ENCODE measurements around the gene XPO6.
"Not testable (repeated sequence)": the region's sequence is repeated elsewhere in the genome, so short reads cannot be mapped to it uniquely, and the experiment has no call there.

Gene XPO6

DNA sequence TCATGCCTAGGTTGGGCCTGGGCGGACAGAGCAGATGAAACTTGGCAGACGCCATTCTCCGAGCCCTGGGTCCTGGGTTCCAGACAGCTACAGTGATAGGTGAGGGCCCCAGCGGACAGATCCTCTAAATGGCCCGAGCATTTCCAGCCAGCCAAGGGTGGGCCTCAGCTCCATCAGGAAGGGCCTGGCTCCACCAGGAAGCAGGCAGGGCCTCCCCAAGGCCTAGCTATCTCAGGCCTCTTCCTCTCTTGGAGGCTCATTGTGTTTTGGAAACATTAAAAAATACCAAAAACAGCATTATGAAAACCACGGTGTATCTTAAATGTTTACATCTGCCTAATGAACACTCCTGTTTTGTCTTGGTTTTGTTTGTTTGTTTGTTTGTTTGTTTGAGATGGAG, 42.4 kb upstream of the XPO6 start:
- no peak overlapping the region for H3K4me3 ChIP-seq (ENCODE audit: low read length)
- TF ChIP-seq, protein P1, sequence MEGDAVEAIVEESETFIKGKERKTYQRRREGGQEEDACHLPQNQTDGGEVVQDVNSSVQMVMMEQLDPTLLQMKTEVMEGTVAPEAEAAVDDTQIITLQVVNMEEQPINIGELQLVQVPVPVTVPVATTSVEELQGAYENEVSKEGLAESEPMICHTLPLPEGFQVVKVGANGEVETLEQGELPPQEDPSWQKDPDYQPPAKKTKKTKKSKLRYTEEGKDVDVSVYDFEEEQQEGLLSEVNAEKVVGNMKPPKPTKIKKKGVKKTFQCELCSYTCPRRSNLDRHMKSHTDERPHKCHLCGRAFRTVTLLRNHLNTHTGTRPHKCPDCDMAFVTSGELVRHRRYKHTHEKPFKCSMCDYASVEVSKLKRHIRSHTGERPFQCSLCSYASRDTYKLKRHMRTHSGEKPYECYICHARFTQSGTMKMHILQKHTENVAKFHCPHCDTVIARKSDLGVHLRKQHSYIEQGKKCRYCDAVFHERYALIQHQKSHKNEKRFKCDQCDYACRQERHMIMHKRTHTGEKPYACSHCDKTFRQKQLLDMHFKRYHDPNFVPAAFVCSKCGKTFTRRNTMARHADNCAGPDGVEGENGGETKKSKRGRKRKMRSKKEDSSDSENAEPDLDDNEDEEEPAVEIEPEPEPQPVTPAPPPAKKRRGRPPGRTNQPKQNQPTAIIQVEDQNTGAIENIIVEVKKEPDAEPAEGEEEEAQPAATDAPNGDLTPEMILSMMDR (conservative IDR thresholded peaks at IDR 0.05; ENCODE audit: low read length): no peak
- no peak for DNase-seq (ENCODE audit: low read depth)

- TF ChIP-seq, protein P1 (conservative IDR thresholded peaks at IDR 0.05; ENCODE audit: low read length): no peak
- H3K4me3 ChIP-seq (ENCODE audit: low read length): no peak overlapping the region
- DNase-seq (ENCODE audit: low read depth): no peak
Observed at GRCh38 chr16:28250999-28251398, 39.2 kb upstream of the XPO6 start.

GRCh38 chr16:28249483-28249882, 37.7 kb upstream of the XPO6 start:
- H3K4me3 ChIP-seq (ENCODE audit: low read length): not testable (repeated sequence)

DNA sequence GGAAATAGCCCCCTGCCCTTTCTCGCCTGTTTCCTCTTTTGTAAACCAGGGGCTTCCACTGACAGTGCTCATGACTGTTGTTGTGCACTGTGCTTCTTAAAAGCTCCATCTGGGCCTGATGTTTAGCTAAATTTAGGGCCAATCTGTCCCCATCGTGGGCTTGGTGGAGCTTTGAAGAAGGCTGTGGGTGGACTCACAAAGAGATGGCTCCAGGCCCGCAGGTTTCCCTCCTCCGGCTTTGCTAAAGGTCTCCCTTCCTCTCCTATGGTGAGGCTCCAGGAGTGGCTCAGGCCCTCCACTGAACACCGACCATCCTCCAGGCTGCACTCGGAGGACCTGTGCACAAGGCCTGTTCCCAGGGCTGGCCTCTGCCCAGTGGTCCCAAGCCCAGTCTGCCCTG, 30.2 kb upstream of the XPO6 start:
- TF ChIP-seq, protein P1 (conservative IDR thresholded peaks at IDR 0.05; ENCODE audit: low read length): no peak
- H3K4me3 ChIP-seq (ENCODE audit: low read length): no peak overlapping the region
- DNase-seq (ENCODE audit: low read depth): no peak

More at GRCh38 chr16:28249483-28249882, 37.7 kb upstream of the XPO6 start:
- not testable (repeated sequence) for DNase-seq (ENCODE audit: low read depth)

GRCh38 chr16:28237754-28238357, 26.1 kb upstream of the XPO6 start:
- no peak overlapping the region for H3K4me3 ChIP-seq (ENCODE audit: low read length)
- TF ChIP-seq, protein P1 (conservative IDR thresholded peaks at IDR 0.05; ENCODE audit: low read length): no peak
- DNase-seq (ENCODE audit: low read depth): no peak

- H3K4me3 ChIP-seq (ENCODE audit: low read length): no peak overlapping the region
- TF ChIP-seq, protein P1 (conservative IDR thresholded peaks at IDR 0.05; ENCODE audit: low read length): no peak
Observed at GRCh38 chr16:28231763-28232162, 20.0 kb upstream of the XPO6 start.

DNA sequence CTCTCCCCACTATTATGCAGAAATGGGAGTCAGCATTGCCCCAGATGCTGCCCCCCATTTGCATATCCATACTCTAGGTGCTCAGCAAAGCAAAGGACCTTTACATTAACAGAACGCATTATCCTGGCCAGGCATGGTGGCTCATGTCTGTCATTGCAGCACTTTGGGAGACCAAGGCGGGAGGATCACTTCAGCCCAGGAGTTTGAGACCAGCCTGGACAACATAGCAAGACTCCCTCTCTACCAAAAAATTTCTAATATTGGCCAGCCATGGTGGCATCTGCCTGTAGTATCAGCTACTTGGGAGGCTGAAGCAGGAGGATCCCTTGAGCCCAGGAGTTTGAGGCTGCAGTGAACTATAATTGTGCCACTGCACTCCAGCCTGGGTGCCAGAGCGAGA, 12.1 kb upstream of the XPO6 start:
- not testable (repeated sequence) for DNase-seq (ENCODE audit: low read depth); H3K4me3 ChIP-seq (ENCODE audit: low read length)

More at GRCh38 chr16:28231763-28232162, 20.0 kb upstream of the XPO6 start:
- peak; percentile 30 for DNase-seq (ENCODE audit: low read depth)

GRCh38 chr16:28219777-28220176, 8.0 kb upstream of the XPO6 start:
- not testable (repeated sequence) for DNase-seq (ENCODE audit: low read depth); H3K4me3 ChIP-seq (ENCODE audit: low read length)

- no peak for DNase-seq (ENCODE audit: low read depth)
- no peak overlapping the region for H3K4me3 ChIP-seq (ENCODE audit: low read length)
- TF ChIP-seq, protein P1 (conservative IDR thresholded peaks at IDR 0.05; ENCODE audit: low read length): no peak
Observed at GRCh38 chr16:28219282-28219681, 7.5 kb upstream of the XPO6 start.

Data from AG10803 (cell line).